B cell (primary cell): ENCODE data around the gene TDRD9. TPM values are rescaled to one million over a fixed set of nuclear protein-coding genes. Genes with fewer than 3 reads are reported as not detected.
A peak's percentile ranks its signal among the peaks of the same experiment; 100 is the strongest.

Experiments
- ATAC-seq: fragments of 200-7000 bp; cut with Tn5 transposase; one replicate; pipeline ENCODE4 v1.10.0; 2021; ENCODE audit warnings: low read depth, mild to moderate bottlenecking, moderate number of reproducible peaks, moderate library complexity
- CTCF ChIA-PET: fragments of 350-600 bp; sonication (Branson Sonifier 250); formaldehyde crosslinking; loops from one replicate; lab custom pipeline; 2021; ENCODE audit warnings: antibody characterized with exemption, inconsistent platforms; lab: Charles Lee
- POLR2A ChIA-PET: fragments of 350-600 bp; sonication (Branson Sonifier 250); formaldehyde crosslinking; loops from one replicate; lab custom pipeline; 2021; ENCODE audit warnings: antibody characterized with exemption; lab: Charles Lee
- DNase-seq: peaks from one replicate; pipeline ENCODE4 v3.0.0; 2013
- H2AFZ ChIP-seq: 2 replicates; pipeline ENCODE4 v1.6.1; 2012; ENCODE audit warnings: mild to moderate bottlenecking, low read depth, low read length; ENCODE audit not compliant: insufficient read depth, poor library complexity, severe bottlenecking
- H3K27ac ChIP-seq, 2 donors: 1 replicate in 1 of 2; 2 replicates in 1 of 2; pipeline ENCODE4 v1.5.1; 2012 to 2013; ENCODE audit warnings: low read length in 2 of 2, mild to moderate bottlenecking in 2 of 2, moderate library complexity in 1 of 2
- H3K27me3 ChIP-seq, 4 experiments: fragments of 200-600 bp in 1 of 4; sonication (generic) in 1 of 4; replicated peaks in 1 of 4; 1 replicate in 2 of 4; 2 replicates in 2 of 4; pipeline versions ENCODE4 v1.6.1 to v1.7.0; 2013 to 2016; ENCODE audit warnings: low read length in 3 of 4, mild to moderate bottlenecking in 2 of 4, mixed read lengths in 1 of 4, moderate library complexity in 1 of 4; ENCODE audit not compliant: insufficient read depth in 4 of 4, control insufficient read depth in 3 of 4; ENCODE audit errors: control extremely low read depth in 1 of 4
- H3K36me3 ChIP-seq, 2 experiments: replicated peaks in 1 of 2; 1 replicate in 1 of 2; 2 replicates in 1 of 2; pipeline versions ENCODE4 v1.6.1 to v1.7.1; 2013; ENCODE audit warnings: low read length in 1 of 2; ENCODE audit not compliant: insufficient read depth in 2 of 2, control insufficient read depth in 1 of 2; ENCODE audit errors: control extremely low read depth in 1 of 2, extremely low read depth in 1 of 2
- H3K4me1 ChIP-seq, 2 donors: fragments of 200-600 bp in 1 of 2; sonication (generic) in 1 of 2; 1 replicate in 1 of 2; 2 replicates in 1 of 2; pipeline versions ENCODE4 v1.5.1 to v1.6.1; 2013 to 2017; ENCODE audit warnings: low read length in 2 of 2; ENCODE audit not compliant: control insufficient read depth in 2 of 2, insufficient read depth in 2 of 2
- H3K4me2 ChIP-seq: replicated peaks from 2 replicates; pipeline ENCODE3; 2012; ENCODE audit warnings: mild to moderate bottlenecking, low read depth, low read length; ENCODE audit not compliant: poor library complexity, severe bottlenecking
- H3K4me3 ChIP-seq, 5 experiments: fragments of 200-600 bp in 1 of 5; sonication (generic) in 1 of 5; 1 replicate in 3 of 5; 2 replicates in 2 of 5; pipeline versions ENCODE4 v1.5.1 to v1.7.0; 2011 to 2016; ENCODE audit warnings: low read length in 4 of 5, mild to moderate bottlenecking in 4 of 5, low read depth in 2 of 5, control low read depth in 1 of 5, moderate library complexity in 1 of 5; ENCODE audit not compliant: insufficient read depth in 1 of 5; ENCODE audit errors: control extremely low read depth in 1 of 5, extremely low read depth in 1 of 5
- H3K79me2 ChIP-seq: fragments of 200-600 bp; sonication (generic); one replicate; pipeline ENCODE4 v1.6.0; 2016; ENCODE audit warnings: low read length; ENCODE audit not compliant: control insufficient read depth, insufficient read depth
- H3K9ac ChIP-seq: fragments of 200-600 bp; sonication (generic); 2 replicates; pipeline ENCODE4 v1.6.1; 2017; ENCODE audit warnings: mild to moderate bottlenecking, low read length, moderate library complexity
- H3K9me3 ChIP-seq, 3 donors: one replicate each; pipeline versions ENCODE4 v1.6.1 to v1.7.1; 2013; ENCODE audit warnings: low read length in 2 of 3; ENCODE audit not compliant: control insufficient read depth in 2 of 3, insufficient read depth in 1 of 3; ENCODE audit errors: control extremely low read depth in 1 of 3
- H4K20me1 ChIP-seq: 2 replicates; pipeline ENCODE4 v1.6.0; 2012; ENCODE audit warnings: mild to moderate bottlenecking, low read length; ENCODE audit not compliant: insufficient read depth, control insufficient read depth, poor library complexity, severe bottlenecking
- H3K27ac Mint-ChIP-seq: one replicate; pipeline ENCODE4 v1.8.0; 2021; ENCODE audit warnings: mixed read lengths
- H3K27me3 Mint-ChIP-seq: one replicate; pipeline ENCODE4 v1.8.0; 2021; ENCODE audit warnings: mixed read lengths
- H3K4me1 Mint-ChIP-seq: one replicate; pipeline ENCODE4 v1.8.0; 2021; ENCODE audit warnings: mixed read lengths
- H3K4me3 Mint-ChIP-seq: one replicate; pipeline ENCODE4 v1.8.0; 2021; ENCODE audit warnings: mixed read lengths
- H3K9me3 Mint-ChIP-seq: one replicate; pipeline ENCODE4 v1.8.0; 2022; ENCODE audit warnings: mixed read lengths; ENCODE audit not compliant: insufficient read depth
- EZH2 ChIP-seq: IDR thresholded peaks from 2 replicates; pipeline ENCODE4 v1.6.1; 2012; ENCODE audit warnings: borderline replicate concordance, low read depth, mild to moderate bottlenecking, moderate library complexity, low read length; ENCODE audit not compliant: insufficient read depth, poor library complexity, severe bottlenecking
- WGBS: methylation state at CpG from one replicate; pipeline ENCODE4 v1.1.5; 2013; ENCODE audit warnings: missing lambda C conversion rate; ENCODE audit not compliant: insufficient coverage; 5-methylcytosine and 5-hydroxymethylcytosine counted together
- intact Hi-C: fragments of 100-400 bp; cut with micrococcal nuclease; formaldehyde crosslinking; loops from one replicate; pipeline ENCODE4 v1.10.0; 2022
- polyA plus RNA-seq: library from polyadenylated mRNA; depleted of rRNA; stranded (reverse); fragments of >200 nt; gene quantifications from 2 replicates; pipeline ENCODE4 v1.2.3, GENCODE V29; 2012
- total RNA-seq, 2 donors: library from RNA; stranded (reverse); fragments of 120-200 nt in 1 of 2; gene quantifications; 1 replicate in 1 of 2; 2 replicates in 1 of 2; pipeline versions ENCODE4 v1.2.3 to v1.2.4, GENCODE V29; 2013 to 2022
- TF ChIP-seq, protein P1 (sequence below): fragments of 200-600 bp; IDR thresholded peaks from one replicate; pipeline ENCODE4 v1.8.0; 2022; ENCODE audit warnings: antibody characterized with exemption, mild to moderate bottlenecking

The TDRD9 gene
- total and polyA plus RNA-seq, 2 donors (not counting 1 experiment from before 2014, with no cell fraction given), result 1.1 to 2.4 TPM

DNA sequence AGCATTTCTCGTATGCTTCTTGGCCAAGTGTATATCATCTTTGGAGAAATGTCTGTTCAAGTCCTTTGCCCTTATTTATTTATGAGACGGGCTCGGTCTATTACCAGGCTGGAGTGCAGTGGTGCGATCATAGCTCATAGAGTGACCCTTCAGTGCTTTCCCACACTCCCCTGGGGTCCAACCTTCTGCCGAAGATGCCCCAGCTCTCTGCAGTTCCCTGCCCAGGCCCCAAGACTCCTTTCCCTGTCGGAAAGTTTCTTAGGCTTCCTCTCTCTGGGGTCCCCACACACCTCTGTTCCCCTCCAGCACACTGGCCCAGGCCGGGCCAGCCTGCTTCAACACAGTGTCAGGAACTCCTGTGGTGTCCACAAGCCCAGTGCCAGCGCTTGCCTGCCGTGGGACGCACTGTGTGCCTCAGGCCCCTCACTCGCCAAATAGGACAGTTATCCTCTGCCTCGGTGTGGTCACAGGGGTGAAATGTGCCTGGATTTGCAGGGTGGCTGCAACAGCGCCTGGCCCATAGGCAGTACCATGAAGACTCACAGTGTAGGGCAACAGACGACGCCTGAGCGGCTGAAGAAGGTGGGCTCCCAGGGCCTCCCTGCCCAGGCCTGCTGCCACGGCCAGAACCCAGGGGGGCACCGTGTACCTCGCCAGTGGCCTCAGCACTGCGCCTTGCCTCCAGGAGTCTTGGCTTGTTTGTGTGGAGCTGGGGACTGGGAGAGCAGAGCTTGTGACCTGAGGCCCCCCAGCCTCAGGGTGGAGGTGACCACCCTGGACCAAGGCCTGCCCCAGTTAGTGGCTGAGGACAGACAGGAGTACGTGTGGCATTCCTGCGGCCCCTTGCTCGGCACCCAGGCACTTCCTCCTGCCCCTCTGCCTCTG, 152.4 kb downstream of the TDRD9 start:
- Histone ChIP-seq H4K20me1 (no peaks in the 10 kb centered on the region), H3K27me3 (peaks cover 0 to 9% (median 0%) of the 10 kb centered on the region in 4 experiments), H2AFZ (no peak overlapping the region), H3K4me3 (no peak overlapping the region), H3K79me2 (no peaks in the 10 kb centered on the region), H3K4me1 (peaks cover 4 to 8% of the 10 kb centered on the region in 2 donors), H3K27ac (no peak overlapping the region), H3K9me3 (peaks cover 0 to under 1% (median 0%) of the 10 kb centered on the region in 3 donors), H3K4me2 (no peak overlapping the region), H3K9ac (no peak overlapping the region), H3K36me3 (no peaks in the 10 kb centered on the region)
- DNase-seq (peak; percentile 3), ATAC-seq (no peak)
- ChIA-PET CTCF (no interaction called here), POLR2A (no interaction called here)
- intact Hi-C loops, result no loop called here
- H3K4me3 Mint-ChIP-seq, result no peak overlapping the region
- 94% methylated on average over 22 of the region's 23 CpGs for WGBS
- H3K9me3 Mint-ChIP-seq, result no peaks in the 10 kb centered on the region
- TF ChIP-seq, protein P1, sequence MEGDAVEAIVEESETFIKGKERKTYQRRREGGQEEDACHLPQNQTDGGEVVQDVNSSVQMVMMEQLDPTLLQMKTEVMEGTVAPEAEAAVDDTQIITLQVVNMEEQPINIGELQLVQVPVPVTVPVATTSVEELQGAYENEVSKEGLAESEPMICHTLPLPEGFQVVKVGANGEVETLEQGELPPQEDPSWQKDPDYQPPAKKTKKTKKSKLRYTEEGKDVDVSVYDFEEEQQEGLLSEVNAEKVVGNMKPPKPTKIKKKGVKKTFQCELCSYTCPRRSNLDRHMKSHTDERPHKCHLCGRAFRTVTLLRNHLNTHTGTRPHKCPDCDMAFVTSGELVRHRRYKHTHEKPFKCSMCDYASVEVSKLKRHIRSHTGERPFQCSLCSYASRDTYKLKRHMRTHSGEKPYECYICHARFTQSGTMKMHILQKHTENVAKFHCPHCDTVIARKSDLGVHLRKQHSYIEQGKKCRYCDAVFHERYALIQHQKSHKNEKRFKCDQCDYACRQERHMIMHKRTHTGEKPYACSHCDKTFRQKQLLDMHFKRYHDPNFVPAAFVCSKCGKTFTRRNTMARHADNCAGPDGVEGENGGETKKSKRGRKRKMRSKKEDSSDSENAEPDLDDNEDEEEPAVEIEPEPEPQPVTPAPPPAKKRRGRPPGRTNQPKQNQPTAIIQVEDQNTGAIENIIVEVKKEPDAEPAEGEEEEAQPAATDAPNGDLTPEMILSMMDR, result no peak
- no peak for TF ChIP-seq EZH2
- peaks cover 8% of the 10 kb centered on the region for H3K4me1 Mint-ChIP-seq
- no peak overlapping the region for H3K27ac Mint-ChIP-seq
- peaks cover 26% of the 10 kb centered on the region for H3K27me3 Mint-ChIP-seq

DNA sequence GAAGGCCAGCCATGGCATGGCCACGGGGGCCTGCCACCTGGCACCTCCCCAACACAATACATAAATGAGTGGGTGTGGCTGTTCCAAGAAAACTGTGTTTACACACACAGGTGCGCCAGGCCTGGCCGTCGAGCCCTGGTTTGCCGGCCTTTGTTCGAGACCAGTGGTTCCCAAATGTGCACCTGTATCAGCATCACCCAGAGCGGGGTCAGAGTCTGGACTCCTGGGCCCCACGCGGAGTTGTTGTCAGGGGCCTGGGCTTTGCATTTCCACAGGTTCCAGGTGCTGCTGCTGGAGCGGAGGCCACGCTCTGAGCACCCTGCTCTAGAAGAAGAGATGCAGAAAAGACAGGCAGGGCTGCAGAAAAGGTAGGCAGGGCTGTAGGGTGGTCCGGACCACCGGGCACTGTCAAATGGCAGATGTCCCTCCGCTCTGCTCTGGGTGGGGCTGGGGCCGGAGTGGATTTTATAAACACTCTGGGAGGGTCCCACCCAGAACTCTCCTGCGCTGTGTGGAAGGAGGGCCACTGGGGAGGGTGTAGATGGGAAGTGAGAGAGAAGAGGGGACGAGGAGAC, 153.1 kb downstream of the TDRD9 start:
- DNase-seq (no peak), ATAC-seq (no peak)
- intact Hi-C loops, result no loop called here
- no peaks in the 10 kb centered on the region for H3K9me3 Mint-ChIP-seq
- ChIA-PET CTCF (no interaction called here), POLR2A (no interaction called here)
- Histone ChIP-seq H3K4me2 (no peak overlapping the region), H4K20me1 (no peaks in the 10 kb centered on the region), H3K27ac (no peak overlapping the region), H3K9me3 (peaks cover 0 to 7% (median 0%) of the 10 kb centered on the region in 3 donors), H3K27me3 (peaks cover 0 to 16% (median 2%) of the 10 kb centered on the region in 4 experiments), H3K4me1 (peaks cover 7 to 8% of the 10 kb centered on the region in 2 donors), H3K36me3 (no peaks in the 10 kb centered on the region), H2AFZ (no peak overlapping the region), H3K9ac (no peak overlapping the region), H3K4me3 (no peak overlapping the region), H3K79me2 (no peaks in the 10 kb centered on the region)
- 93% methylated on average over 14 of the region's 17 CpGs for WGBS
- H3K27me3 Mint-ChIP-seq, result peaks cover 24% of the 10 kb centered on the region
- peaks cover 8% of the 10 kb centered on the region for H3K4me1 Mint-ChIP-seq
- no peak overlapping the region for H3K4me3 Mint-ChIP-seq
- TF ChIP-seq EZH2, result no peak
- TF ChIP-seq, protein P1, result no peak
- no peak overlapping the region for H3K27ac Mint-ChIP-seq
